BE2C (cell line): Measurements from ENCODE around the gene THEM4.
A peak's percentile ranks its signal among the peaks of the same experiment; 100 is the strongest.

ENCODE experiments used
- DNase-seq: peaks from one replicate; pipeline ENCODE4 v3.0.0-alpha.2; 2020
- H3K27me3 ChIP-seq: fragments of 250-450 bp; sonication (Bioruptor Pico); 2 replicates; pipeline ENCODE4 v1.5.1; 2020; ENCODE audit warnings: mild to moderate bottlenecking
- H3K36me3 ChIP-seq: fragments of 250-450 bp; sonication (Bioruptor Pico); 2 replicates; pipeline ENCODE4 v1.5.1; 2020; ENCODE audit warnings: mild to moderate bottlenecking
- H3K4me1 ChIP-seq: fragments of 250-450 bp; sonication (Bioruptor Pico); 2 replicates; pipeline ENCODE4 v1.5.1; 2020
- H3K4me3 ChIP-seq: 2 replicates; pipeline ENCODE4 v1.5.1; 2011; ENCODE audit warnings: low read depth, low read length
- H3K9me3 ChIP-seq: fragments of 250-450 bp; sonication (Bioruptor Pico); 2 replicates; pipeline ENCODE4 v1.5.1; 2020
- CTCF ChIP-seq: IDR thresholded peaks from 2 replicates; pipeline ENCODE4 v1.5.1; 2012; ENCODE audit warnings: mild to moderate bottlenecking, low read depth, low read length

Gene THEM4

GRCh38 chr1:151949371-151950193 is 40.3 kb upstream of the THEM4 start:
- Histone ChIP-seq H3K9me3 (no peaks in the 10 kb centered on the region), H3K27me3 (peaks cover 46% of the 10 kb centered on the region), H3K4me3 (no peak overlapping the region), H3K36me3 (no peaks in the 10 kb centered on the region), H3K4me1 (peaks cover 16% of the 10 kb centered on the region; the same call in 1 of the 2 replicates)
- TF ChIP-seq CTCF = no peak
- no peak for DNase-seq

DNA sequence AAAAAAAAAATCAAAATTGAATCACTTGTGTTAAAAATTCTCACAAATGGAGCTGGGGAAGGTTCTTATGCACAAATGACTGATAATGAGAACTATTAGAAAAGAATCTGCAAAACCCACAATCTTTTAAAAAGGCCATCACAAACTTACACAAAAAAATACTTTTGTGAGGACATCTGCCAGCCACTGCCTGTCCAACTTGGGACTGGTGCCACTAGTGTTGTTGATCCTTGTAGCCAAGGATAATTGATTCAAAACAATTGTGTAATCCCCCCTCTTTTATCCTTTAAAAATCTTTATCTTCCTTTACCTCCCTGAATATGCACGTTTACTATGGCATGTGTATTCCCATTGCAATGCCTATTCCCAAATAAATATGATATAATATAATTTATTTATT is 39.2 kb upstream of the THEM4 start:
- no peaks in the 10 kb centered on the region for H3K36me3 ChIP-seq
- no peak for TF ChIP-seq CTCF
- peaks cover 35% of the 10 kb centered on the region for H3K27me3 ChIP-seq
- H3K4me3 ChIP-seq = no peak overlapping the region
- DNase-seq = no peak
- H3K4me1 ChIP-seq = peaks cover 21% of the 10 kb centered on the region; the same call in 1 of the 2 replicates
- H3K9me3 ChIP-seq = no peaks in the 10 kb centered on the region

DNA sequence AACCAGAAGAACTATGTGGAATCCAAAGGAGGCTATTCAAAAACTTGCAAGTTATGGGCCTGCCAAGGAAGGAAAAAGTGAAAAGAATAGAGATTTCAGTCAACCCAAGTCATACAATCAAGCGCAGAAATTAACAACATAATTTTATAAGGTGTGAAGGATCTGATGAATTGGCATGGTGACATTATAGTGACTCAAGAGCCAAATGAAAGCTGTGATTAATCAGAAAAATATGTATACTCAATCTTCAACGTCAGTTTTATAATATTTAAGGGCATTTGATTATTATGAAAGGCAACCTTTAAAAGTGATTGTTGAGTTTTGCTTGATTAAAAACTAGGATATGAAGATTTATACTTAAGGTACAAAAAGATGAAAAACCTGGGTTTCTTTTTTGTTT is 37.8 kb upstream of the THEM4 start:
- Histone ChIP-seq H3K36me3 (no peaks in the 10 kb centered on the region), H3K4me1 (peaks cover 21% of the 10 kb centered on the region; the same call in 1 of the 2 replicates), H3K4me3 (no peak overlapping the region), H3K27me3 (peaks cover 22% of the 10 kb centered on the region), H3K9me3 (no peaks in the 10 kb centered on the region)
- DNase-seq = no peak
- no peak for TF ChIP-seq CTCF

DNA sequence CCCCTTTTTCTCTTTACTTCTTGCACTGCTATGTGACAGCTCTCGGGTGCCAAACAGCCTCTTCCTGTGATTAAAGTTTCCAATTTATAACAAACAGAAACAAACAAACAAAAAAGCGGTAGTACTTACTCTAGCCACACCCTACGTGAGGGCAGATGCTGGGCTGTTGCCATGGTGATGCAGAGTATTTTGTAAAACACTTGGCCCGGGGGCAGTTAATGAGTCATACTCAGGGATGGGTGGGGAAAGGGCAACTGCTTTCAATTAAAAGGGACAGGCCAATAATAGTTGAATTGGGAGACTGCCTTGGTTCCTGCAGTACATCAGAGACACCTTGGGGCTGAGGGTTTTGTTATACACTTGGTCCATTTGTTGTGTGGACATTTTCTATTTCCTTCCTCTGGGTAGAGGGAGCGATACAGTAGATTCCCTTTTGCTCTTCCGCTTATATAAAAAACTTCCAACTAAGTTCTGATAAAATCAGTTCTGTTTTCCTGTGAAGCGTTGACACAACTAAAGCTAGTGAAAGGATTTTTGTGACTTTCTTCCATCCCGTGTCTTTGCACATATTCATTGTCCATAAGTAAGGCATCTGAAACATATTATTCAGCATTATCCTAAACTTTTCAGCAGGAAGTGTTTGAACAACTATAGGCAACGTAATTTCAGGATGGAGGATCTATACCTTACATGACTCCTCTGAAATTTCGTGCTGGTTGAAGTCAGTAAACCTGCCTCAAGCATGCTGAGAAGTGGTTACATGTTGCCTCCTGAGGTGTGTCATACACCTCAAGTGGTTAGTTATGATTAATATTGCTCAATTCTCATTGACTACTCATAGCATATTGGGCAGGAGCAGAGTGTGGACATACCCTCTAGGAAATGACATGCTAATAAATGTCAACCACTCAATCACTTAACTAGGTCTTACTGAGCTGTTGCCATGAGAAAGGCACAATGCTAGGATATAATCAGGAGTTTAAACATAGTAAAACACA is 36.7 kb upstream of the THEM4 start:
- no peak overlapping the region for H3K4me3 ChIP-seq
- no peak for TF ChIP-seq CTCF
- peaks cover 14% of the 10 kb centered on the region for H3K27me3 ChIP-seq
- H3K4me1 ChIP-seq = peaks cover 21% of the 10 kb centered on the region; the same call in 1 of the 2 replicates
- peak; percentile 81 for DNase-seq
- no peaks in the 10 kb centered on the region for H3K36me3 ChIP-seq
- no peaks in the 10 kb centered on the region for H3K9me3 ChIP-seq

- Histone ChIP-seq H3K36me3 (no peaks in the 10 kb centered on the region), H3K4me3 (no peak overlapping the region), H3K4me1 (peaks cover 21% of the 10 kb centered on the region; the same call in 1 of the 2 replicates), H3K9me3 (no peaks in the 10 kb centered on the region), H3K27me3 (peaks cover 9% of the 10 kb centered on the region)
- TF ChIP-seq CTCF = no peak
- no peak for DNase-seq
These were observed 35.7 kb upstream of the THEM4 start for GRCh38 chr1:151944857-151945575.
